H9 (cell line): ENCODE data around the gene CMTM2. TPM values are rescaled to one million over a fixed set of nuclear protein-coding genes. Genes with fewer than 3 reads are reported as not detected.

Source experiments
- DNase-seq: peaks from one replicate; pipeline ENCODE4 v3.0.0-alpha.2; 2017
- H2AFZ ChIP-seq: one replicate; pipeline ENCODE4 v1.6.1; 2013; ENCODE audit warnings: mild to moderate bottlenecking, low read length, control low read depth, moderate library complexity
- H2AK5ac ChIP-seq: 2 replicates; pipeline ENCODE4 v1.6.1; 2013; ENCODE audit warnings: low read length, control low read depth, mixed read lengths; ENCODE audit not compliant: insufficient read length
- H2BK120ac ChIP-seq: one replicate; pipeline ENCODE4 v1.6.1; 2013; ENCODE audit warnings: low read depth, mild to moderate bottlenecking, low read length, control low read depth, inconsistent platforms; ENCODE audit not compliant: poor library complexity, severe bottlenecking
- H2BK12ac ChIP-seq: 2 replicates; pipeline ENCODE4 v1.6.1; 2013; ENCODE audit warnings: low read length, control low read depth, mixed read lengths, low read depth; ENCODE audit not compliant: insufficient read length
- H2BK15ac ChIP-seq: 2 replicates; pipeline ENCODE4 v1.6.1; 2013; ENCODE audit warnings: low read depth, low read length, control low read depth
- H2BK20ac ChIP-seq: one replicate; pipeline ENCODE4 v1.6.1; 2013; ENCODE audit warnings: low read depth, mild to moderate bottlenecking, low read length, control low read depth, inconsistent platforms; ENCODE audit not compliant: poor library complexity, severe bottlenecking
- H2BK5ac ChIP-seq: 2 replicates; pipeline ENCODE4 v1.6.1; 2013; ENCODE audit warnings: low read length, control low read depth, mixed read lengths; ENCODE audit not compliant: insufficient read length
- H3K14ac ChIP-seq: 2 replicates; pipeline ENCODE4 v1.6.1; 2013; ENCODE audit warnings: low read length, control low read depth; ENCODE audit not compliant: insufficient read depth
- H3K18ac ChIP-seq: 2 replicates; pipeline ENCODE4 v1.6.1; 2013; ENCODE audit warnings: low read depth, mild to moderate bottlenecking, mixed read lengths, low read length, control low read depth; ENCODE audit not compliant: insufficient read length
- H3K23ac ChIP-seq: 2 replicates; pipeline ENCODE4 v1.6.1; 2013; ENCODE audit warnings: low read length, control low read depth, mixed read lengths, low read depth; ENCODE audit not compliant: insufficient read length
- H3K23me2 ChIP-seq: 2 replicates; pipeline ENCODE4 v1.6.1; 2013; ENCODE audit warnings: low read depth, mild to moderate bottlenecking, mixed read lengths, low read length, control low read depth; ENCODE audit not compliant: insufficient read length, poor library complexity, severe bottlenecking
- H3K27ac ChIP-seq: 2 replicates; pipeline ENCODE4 v1.5.1; 2013; ENCODE audit warnings: low read length, control low read depth, mixed read lengths, low read depth; ENCODE audit not compliant: insufficient read length
- H3K27me3 ChIP-seq: 2 replicates; pipeline ENCODE4 v1.6.1; 2013; ENCODE audit warnings: low read length, control low read depth, inconsistent platforms; ENCODE audit not compliant: insufficient read depth
- H3K4ac ChIP-seq: 2 replicates; pipeline ENCODE4 v1.6.1; 2013; ENCODE audit warnings: low read depth, mild to moderate bottlenecking, control low read depth, inconsistent platforms, low read length, moderate library complexity
- H3K4me1 ChIP-seq: 2 replicates; pipeline ENCODE4 v1.6.1; 2013; ENCODE audit warnings: low read length, control low read depth, inconsistent platforms; ENCODE audit not compliant: insufficient read depth
- H3K4me2 ChIP-seq: 2 replicates; pipeline ENCODE4 v1.6.1; 2013; ENCODE audit warnings: low read length, control low read depth, mixed read lengths; ENCODE audit not compliant: insufficient read length, insufficient read depth
- H3K56ac ChIP-seq: 2 replicates; pipeline ENCODE4 v1.6.1; 2013; ENCODE audit warnings: low read depth, mild to moderate bottlenecking, mixed read lengths, low read length, control low read depth; ENCODE audit not compliant: insufficient read length
- H3K79me1 ChIP-seq: 2 replicates; pipeline ENCODE4 v1.6.1; 2013; ENCODE audit warnings: low read depth, mild to moderate bottlenecking, moderate library complexity, low read length, control low read depth, inconsistent platforms; ENCODE audit not compliant: insufficient read depth, poor library complexity, severe bottlenecking
- H3K79me2 ChIP-seq: 2 replicates; pipeline ENCODE4 v1.6.1; 2013; ENCODE audit warnings: low read length, control low read depth, inconsistent platforms; ENCODE audit not compliant: insufficient read depth
- H3K9ac ChIP-seq: 2 replicates; pipeline ENCODE4 v1.6.1; 2013; ENCODE audit warnings: low read length, control low read depth, mixed read lengths; ENCODE audit not compliant: insufficient read length; ENCODE audit errors: extremely low read depth
- H3K9me3 ChIP-seq: one replicate; pipeline ENCODE4 v1.6.1; 2013; ENCODE audit warnings: low read depth, low read length, inconsistent platforms; ENCODE audit not compliant: control insufficient read depth
- H3T11ph ChIP-seq: one replicate; pipeline ENCODE4 v1.6.1; 2013; ENCODE audit warnings: mild to moderate bottlenecking, low read length, control low read depth, inconsistent platforms
- H4K20me1 ChIP-seq: one replicate; pipeline ENCODE4 v1.6.1; 2013; ENCODE audit not compliant: control insufficient read depth, insufficient read length, insufficient read depth
- H4K5ac ChIP-seq: 2 replicates; pipeline ENCODE4 v1.6.1; 2013; ENCODE audit warnings: low read depth, mild to moderate bottlenecking, mixed read lengths, low read length, control low read depth; ENCODE audit not compliant: insufficient read length
- H4K8ac ChIP-seq: replicated peaks from 2 replicates; pipeline ENCODE4 v1.6.1; 2013; ENCODE audit warnings: low read length, control low read depth, mixed read lengths, low read depth; ENCODE audit not compliant: insufficient read length
- H4K91ac ChIP-seq: 2 replicates; pipeline ENCODE4 v1.6.1; 2013; ENCODE audit warnings: low read depth, mild to moderate bottlenecking, moderate library complexity, mixed read lengths, low read length, control low read depth; ENCODE audit not compliant: insufficient read length
- H3K27ac Mint-ChIP-seq, 3 experiments: 2 replicates in 2 of 3; 3 replicates in 1 of 3; pipeline ENCODE4 v1.8.0; 2020 to 2021; ENCODE audit warnings: mixed read lengths in 3 of 3, mild to moderate bottlenecking in 1 of 3, moderate library complexity in 1 of 3
- H3K27me3 Mint-ChIP-seq: 2 replicates; pipeline ENCODE4 v1.8.0; 2021; ENCODE audit warnings: low read depth, mild to moderate bottlenecking, moderate library complexity, mixed read lengths
- H3K36me3 Mint-ChIP-seq, 3 experiments: 2 replicates in 2 of 3; 3 replicates in 1 of 3; pipeline ENCODE4 v1.8.0; 2020 to 2021; ENCODE audit warnings: low read depth in 3 of 3, mixed read lengths in 3 of 3; ENCODE audit not compliant: insufficient read depth in 1 of 3
- H3K4me1 Mint-ChIP-seq, 2 experiments: 2 replicates each; pipeline ENCODE4 v1.8.0; 2020; ENCODE audit warnings: mixed read lengths in 2 of 2
- H3K4me3 Mint-ChIP-seq, 2 experiments: 2 replicates in 1 of 2; 3 replicates in 1 of 2; pipeline ENCODE4 v1.8.0; 2020 to 2021; ENCODE audit warnings: mild to moderate bottlenecking in 2 of 2, mixed read lengths in 2 of 2, moderate library complexity in 1 of 2
- H3K9me3 Mint-ChIP-seq, 2 experiments: 2 replicates in 1 of 2; 3 replicates in 1 of 2; pipeline ENCODE4 v1.8.0; 2020; ENCODE audit warnings: mild to moderate bottlenecking in 2 of 2, mixed read lengths in 2 of 2, moderate library complexity in 1 of 2
- WGBS: extraction: QIAGEN DNeasy Blood & Tissue Kit; methylation state at CpG from one replicate; pipeline ENCODE4 v1.1.7; 2013; ENCODE audit warnings: missing lambda C conversion rate, low lambda C conversion rate, mixed read lengths; ENCODE audit not compliant: insufficient read length; ENCODE audit errors: extremely low coverage; 5-methylcytosine and 5-hydroxymethylcytosine counted together
- total RNA-seq: library from RNA; stranded (reverse); gene quantifications from 2 replicates; pipeline ENCODE4 v1.2.1, GENCODE V29; 2021
- TF ChIP-seq, protein P1 (sequence below): fragments of 200-600 bp; sonication (generic); conservative IDR thresholded peaks from 3 replicates; pipeline ENCODE4 v1.8.0; 2021; ENCODE audit warnings: antibody characterized with exemption, mild to moderate bottlenecking

The CMTM2 gene
- total RNA-seq, 1 experiment from 2014 or later = not detected

DNA sequence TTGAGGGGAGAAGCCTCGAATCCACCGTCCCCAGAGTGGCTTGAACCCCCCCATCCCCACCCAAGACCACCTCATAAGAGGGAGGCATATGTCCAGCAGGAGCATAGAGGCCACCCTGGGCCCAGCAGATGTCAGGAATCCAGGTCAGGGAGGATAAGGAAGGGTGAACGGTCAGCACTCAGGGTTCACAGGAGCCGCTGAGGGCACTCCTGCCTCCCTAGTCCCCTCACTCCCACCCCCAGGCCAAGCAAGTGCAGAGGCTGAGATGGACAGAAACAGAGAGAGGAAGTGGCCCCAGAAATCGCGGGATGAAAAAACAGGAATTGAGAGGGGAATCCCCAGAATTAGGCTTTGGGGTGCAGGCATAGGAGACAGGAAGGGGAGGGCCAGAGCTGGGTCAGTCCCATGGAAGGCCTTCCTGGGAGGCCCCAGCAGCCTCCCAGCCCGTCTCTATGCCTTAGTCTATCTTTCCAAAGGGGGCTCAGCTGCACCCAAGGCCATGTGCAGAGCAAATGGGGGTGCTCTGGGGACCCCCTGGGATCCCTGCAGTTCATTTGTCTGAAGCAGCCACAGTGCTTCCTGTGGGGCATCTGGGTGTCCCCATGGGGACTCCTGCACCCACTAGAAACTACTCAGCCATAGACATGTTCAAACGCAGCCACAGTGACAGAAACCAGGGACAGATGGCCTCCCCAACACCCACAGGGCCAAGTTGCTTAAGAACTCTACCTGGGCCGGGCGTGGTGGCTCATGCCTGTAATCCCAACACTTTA is 26.9 kb downstream of the CMTM2 start:
- no peak overlapping the region for H2BK120ac ChIP-seq
- Mint-ChIP-seq H3K9me3 (no peaks in the 10 kb centered on the region), H3K4me3 (peak overlapping the region; percentile 78 to 79), H3K27me3 (peaks cover 5% of the 10 kb centered on the region), H3K4me1 (peaks cover 20 to 36% of the 10 kb centered on the region in 2 experiments), H3K36me3 (peaks cover 8 to 24% (median 16%) of the 10 kb centered on the region in 3 experiments; a peak in 6 of 7 replicates), H3K27ac (no peak overlapping the region)
- H3K9ac ChIP-seq = no peak overlapping the region
- no peak overlapping the region for H2BK5ac ChIP-seq
- no peak overlapping the region for H4K5ac ChIP-seq
- H3K9me3 ChIP-seq = no peaks in the 10 kb centered on the region
- DNase-seq = no peak
- no peaks in the 10 kb centered on the region for H3K27me3 ChIP-seq
- no peak overlapping the region for H2AFZ ChIP-seq
- H3K14ac ChIP-seq = no peak overlapping the region
- H2BK15ac ChIP-seq = no peak overlapping the region
- WGBS = no CpG with 5 or more reads among the region's 10 CpGs
- H4K20me1 ChIP-seq = no peaks in the 10 kb centered on the region
- H3K79me2 ChIP-seq = no peaks in the 10 kb centered on the region
- H3T11ph ChIP-seq = no peak overlapping the region
- no peak overlapping the region for H4K91ac ChIP-seq
- no peak overlapping the region for H3K18ac ChIP-seq
- no peaks in the 10 kb centered on the region for H3K4me1 ChIP-seq
- H3K23ac ChIP-seq = no peak overlapping the region
- no peak overlapping the region for H2BK12ac ChIP-seq
- TF ChIP-seq, protein P1, sequence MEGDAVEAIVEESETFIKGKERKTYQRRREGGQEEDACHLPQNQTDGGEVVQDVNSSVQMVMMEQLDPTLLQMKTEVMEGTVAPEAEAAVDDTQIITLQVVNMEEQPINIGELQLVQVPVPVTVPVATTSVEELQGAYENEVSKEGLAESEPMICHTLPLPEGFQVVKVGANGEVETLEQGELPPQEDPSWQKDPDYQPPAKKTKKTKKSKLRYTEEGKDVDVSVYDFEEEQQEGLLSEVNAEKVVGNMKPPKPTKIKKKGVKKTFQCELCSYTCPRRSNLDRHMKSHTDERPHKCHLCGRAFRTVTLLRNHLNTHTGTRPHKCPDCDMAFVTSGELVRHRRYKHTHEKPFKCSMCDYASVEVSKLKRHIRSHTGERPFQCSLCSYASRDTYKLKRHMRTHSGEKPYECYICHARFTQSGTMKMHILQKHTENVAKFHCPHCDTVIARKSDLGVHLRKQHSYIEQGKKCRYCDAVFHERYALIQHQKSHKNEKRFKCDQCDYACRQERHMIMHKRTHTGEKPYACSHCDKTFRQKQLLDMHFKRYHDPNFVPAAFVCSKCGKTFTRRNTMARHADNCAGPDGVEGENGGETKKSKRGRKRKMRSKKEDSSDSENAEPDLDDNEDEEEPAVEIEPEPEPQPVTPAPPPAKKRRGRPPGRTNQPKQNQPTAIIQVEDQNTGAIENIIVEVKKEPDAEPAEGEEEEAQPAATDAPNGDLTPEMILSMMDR = no peak
- no peaks in the 10 kb centered on the region for H3K79me1 ChIP-seq
- no peak overlapping the region for H2BK20ac ChIP-seq
- H4K8ac ChIP-seq = no peak overlapping the region
- H3K27ac ChIP-seq = no peak overlapping the region
- peak overlapping the region; percentile 14 for H3K4me2 ChIP-seq
- H2AK5ac ChIP-seq = no peak overlapping the region
- H3K56ac ChIP-seq = no peak overlapping the region
- no peak overlapping the region for H3K4ac ChIP-seq
- peaks cover 11% of the 10 kb centered on the region for H3K23me2 ChIP-seq
